ENCODE results near the gene ITM2B.
"Not testable (repeated sequence)": the region's sequence is repeated elsewhere in the genome, so short reads cannot be mapped to it uniquely, and the experiment has no call there.

ITM2B gene

GRCh38 chr13:48230541-48230940 is 2.5 kb upstream of the ITM2B start:
- DNase-seq = no peak

- DNase-seq = no peak
These were observed 1.9 kb upstream of the ITM2B start for GRCh38 chr13:48231080-48231479.

- no peak for DNase-seq
These were observed 1.1 kb upstream of the ITM2B start for GRCh38 chr13:48231933-48232332.

GRCh38 chr13:48232420-48233045 is 473 bp upstream of the ITM2B start:
- no peak for DNase-seq

GRCh38 chr13:48233889-48234488 is 983 bp downstream of the ITM2B start:
- DNase-seq = no peak

- DNase-seq = no peak
These were observed 1.7 kb downstream of the ITM2B start for GRCh38 chr13:48234566-48235340.

GRCh38 chr13:48235341-48236135 is 2.5 kb downstream of the ITM2B start:
- no peak for DNase-seq

GRCh38 chr13:48236528-48237353 is 3.7 kb downstream of the ITM2B start:
- DNase-seq = no peak

GRCh38 chr13:48239369-48239768 is 6.4 kb downstream of the ITM2B start:
- not testable (repeated sequence) for DNase-seq

- DNase-seq = no peak
These were observed 8.6 kb downstream of the ITM2B start for GRCh38 chr13:48241651-48242050.

- DNase-seq = no peak
These were observed 9.7 kb downstream of the ITM2B start for GRCh38 chr13:48242677-48243076.

GRCh38 chr13:48244159-48244558 is 11.2 kb downstream of the ITM2B start:
- no peak for DNase-seq

GRCh38 chr13:48246102-48246501 is 13.1 kb downstream of the ITM2B start:
- DNase-seq = no peak

- DNase-seq = no peak
These were observed 16.0 kb downstream of the ITM2B start for GRCh38 chr13:48249018-48249417.

- no peak for DNase-seq
These were observed 18.6 kb downstream of the ITM2B start for GRCh38 chr13:48251611-48252081.

- no peak for DNase-seq
These were observed 19.2 kb downstream of the ITM2B start for GRCh38 chr13:48252176-48252575.

GRCh38 chr13:48253849-48254248 is 20.8 kb downstream of the ITM2B start:
- no peak for DNase-seq

GRCh38 chr13:48255090-48255489 is 22.1 kb downstream of the ITM2B start:
- DNase-seq = no peak

GRCh38 chr13:48255954-48256353 is 22.9 kb downstream of the ITM2B start:
- DNase-seq = no peak

GRCh38 chr13:48258002-48258401 is 25.0 kb downstream of the ITM2B start:
- DNase-seq = no peak

GRCh38 chr13:48258430-48258829 is 25.4 kb downstream of the ITM2B start:
- DNase-seq = no peak

- no peak for DNase-seq
These were observed 28.0 kb downstream of the ITM2B start for GRCh38 chr13:48260970-48261369.

Measured in cortex of kidney (tissue), 1 donor.